ENCODE results near the gene CDH13.
A peak's percentile ranks its signal among the peaks of the same experiment; 100 is the strongest.

Gene CDH13

GRCh38 chr16:83682116-83682867, 1055.5 kb downstream of the CDH13 start:
- DNase-seq (ENCODE audit: low spot score): no peak

- no peak for DNase-seq (ENCODE audit: low spot score)
Measured at GRCh38 chr16:83682868-83683235, 1056.1 kb downstream of the CDH13 start.

- DNase-seq (ENCODE audit: low spot score): no peak
Measured at GRCh38 chr16:83685615-83686165, 1058.9 kb downstream of the CDH13 start.

- DNase-seq (ENCODE audit: low spot score): no peak
Measured at GRCh38 chr16:83686726-83687125, 1060.0 kb downstream of the CDH13 start.

GRCh38 chr16:83689385-83689831, 1062.6 kb downstream of the CDH13 start:
- no peak for DNase-seq (ENCODE audit: low spot score)

- no peak for DNase-seq (ENCODE audit: low spot score)
Measured at GRCh38 chr16:83692224-83692623, 1065.5 kb downstream of the CDH13 start.

GRCh38 chr16:83698964-83699363, 1072.2 kb downstream of the CDH13 start:
- DNase-seq (ENCODE audit: low spot score): no peak

- DNase-seq (ENCODE audit: low spot score): no peak
Measured at GRCh38 chr16:83699817-83700216, 1073.0 kb downstream of the CDH13 start.

GRCh38 chr16:83700918-83701317, 1074.1 kb downstream of the CDH13 start:
- DNase-seq (ENCODE audit: low spot score): no peak

- DNase-seq (ENCODE audit: low spot score): peak; percentile 66
Measured at GRCh38 chr16:83701494-83701893, 1074.7 kb downstream of the CDH13 start.

GRCh38 chr16:83704656-83705055, 1077.9 kb downstream of the CDH13 start:
- DNase-seq (ENCODE audit: low spot score): no peak

- DNase-seq (ENCODE audit: low spot score): no peak
Measured at GRCh38 chr16:83705856-83706255, 1079.1 kb downstream of the CDH13 start.

- DNase-seq (ENCODE audit: low spot score): no peak
Measured at GRCh38 chr16:83706394-83706793, 1079.6 kb downstream of the CDH13 start.

GRCh38 chr16:83711069-83711468, 1084.3 kb downstream of the CDH13 start:
- no peak for DNase-seq (ENCODE audit: low spot score)

GRCh38 chr16:83713597-83713996, 1086.8 kb downstream of the CDH13 start:
- no peak for DNase-seq (ENCODE audit: low spot score)

GRCh38 chr16:83714286-83714685, 1087.5 kb downstream of the CDH13 start:
- no peak for DNase-seq (ENCODE audit: low spot score)

- DNase-seq (ENCODE audit: low spot score): no peak
Measured at GRCh38 chr16:83715217-83715920, 1088.6 kb downstream of the CDH13 start.

- no peak for DNase-seq (ENCODE audit: low spot score)
Measured at GRCh38 chr16:83717308-83717707, 1090.5 kb downstream of the CDH13 start.

- no peak for DNase-seq (ENCODE audit: low spot score)
Measured at GRCh38 chr16:83717814-83718213, 1091.0 kb downstream of the CDH13 start.

- DNase-seq (ENCODE audit: low spot score): no peak
Measured at GRCh38 chr16:83720213-83720612, 1093.4 kb downstream of the CDH13 start.

GRCh38 chr16:83720981-83721380, 1094.2 kb downstream of the CDH13 start:
- no peak for DNase-seq (ENCODE audit: low spot score)

GRCh38 chr16:83721676-83722075, 1094.9 kb downstream of the CDH13 start:
- no peak for DNase-seq (ENCODE audit: low spot score)

GRCh38 chr16:83722456-83723183, 1095.9 kb downstream of the CDH13 start:
- no peak for DNase-seq (ENCODE audit: low spot score)

Measured in HuH-7 (cell line).